ENCODE results near the gene FRYL. TPM values are rescaled to one million over a fixed set of nuclear protein-coding genes. Genes with fewer than 3 reads are reported as not detected.
"Not testable (repeated sequence)": the region's sequence is repeated elsewhere in the genome, so short reads cannot be mapped to it uniquely, and the experiment has no call there.

FRYL gene
- total RNA-seq, result 27.9 TPM
- long read RNA-seq, partial matches to known transcripts, result 5 of 5 reads
- long read RNA-seq, other reads (novel, unspliced or antisense), result 0 of 5 reads

GRCh38 chr4:48779998-48780864, at the start of gene FRYL:
TSS of gene FRYL (minus strand) at chr4:48780279. CDS start at chr4:48634410, 145,869 bp downstream.
- peak; percentile 99 for DNase-seq
- intact Hi-C loops (cut with DNase I), result loop anchor here (5.0 to 10.0 kb wide), 2 partner anchors 52 to 95 kb away; partner anchors contain the start of gene OCIAD1
- ATAC-seq (ENCODE audit: poor library complexity), result peak; percentile 92

GRCh38 chr4:48827622-48828021, 47.5 kb upstream of the FRYL start:
- no peak for DNase-seq
- intact Hi-C loops (cut with DNase I), result no loop called here
- no peak for ATAC-seq (ENCODE audit: poor library complexity)

GRCh38 chr4:48821431-48821830, 41.4 kb upstream of the FRYL start:
- intact Hi-C loops (cut with DNase I); ATAC-seq (ENCODE audit: poor library complexity); DNase-seq: not testable (repeated sequence)

- intact Hi-C loops (cut with DNase I), result no loop called here
- ATAC-seq (ENCODE audit: poor library complexity), result no peak
- no peak for DNase-seq
Observed at GRCh38 chr4:48816971-48817370, 36.9 kb upstream of the FRYL start.

GRCh38 chr4:48816297-48816696, 36.2 kb upstream of the FRYL start:
- intact Hi-C loops (cut with DNase I); ATAC-seq (ENCODE audit: poor library complexity): not testable (repeated sequence)

DNA sequence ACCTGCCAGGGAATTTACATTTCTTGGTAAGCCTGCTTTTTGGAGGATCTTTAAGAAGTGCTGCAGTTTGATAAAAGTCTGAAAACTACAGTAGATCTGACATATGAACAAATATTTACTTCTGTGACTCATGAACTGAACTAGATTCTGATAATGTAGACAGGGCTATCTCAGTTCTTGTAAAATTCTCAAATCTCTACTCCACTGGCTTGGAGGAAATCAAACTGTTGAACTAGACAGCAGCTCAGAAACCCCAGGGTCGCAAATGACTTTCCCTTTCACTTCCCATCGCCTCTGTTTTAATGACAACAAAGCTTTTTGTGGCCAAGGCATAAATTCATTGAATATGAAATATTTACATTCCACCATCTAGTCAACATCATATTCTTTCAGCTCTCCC, 35.4 kb upstream of the FRYL start:
- DNase-seq, result no peak
- no peak for ATAC-seq (ENCODE audit: poor library complexity)
- intact Hi-C loops (cut with DNase I), result no loop called here

More at GRCh38 chr4:48816297-48816696, 36.2 kb upstream of the FRYL start:
- not testable (repeated sequence) for DNase-seq

DNA sequence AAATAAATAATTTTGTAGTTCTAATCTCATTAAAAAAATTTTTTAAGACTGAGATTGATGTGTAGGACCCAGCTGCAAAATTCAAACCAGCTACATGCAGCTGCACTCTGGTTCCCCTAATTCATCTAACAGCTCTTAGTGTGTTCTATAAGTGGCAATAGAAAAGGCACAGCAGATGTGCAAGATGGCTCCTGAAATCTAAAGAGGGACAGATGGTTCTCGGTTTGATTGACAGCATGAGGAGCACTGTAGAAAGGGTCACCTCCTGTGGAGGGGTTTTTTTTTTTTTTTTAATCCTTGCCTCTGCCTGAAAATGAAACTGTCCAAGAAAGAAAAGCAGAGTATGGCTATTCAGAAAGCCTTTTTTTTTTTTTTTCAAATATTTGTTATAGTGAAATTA, 33.9 kb upstream of the FRYL start:
- intact Hi-C loops (cut with DNase I), result no loop called here
- ATAC-seq (ENCODE audit: poor library complexity), result no peak

GRCh38 chr4:48812866-48813265, 32.8 kb upstream of the FRYL start:
- DNase-seq, result no peak
- intact Hi-C loops (cut with DNase I), result no loop called here
- no peak for ATAC-seq (ENCODE audit: poor library complexity)

More for the DNA sequence above, 33.9 kb upstream of the FRYL start:
- DNase-seq, result no peak

GRCh38 chr4:48804584-48805301, 24.7 kb upstream of the FRYL start:
- intact Hi-C loops (cut with DNase I), result no loop called here
- DNase-seq (no peak), ATAC-seq (ENCODE audit: poor library complexity) (no peak)

- DNase-seq, result no peak
- no peak for ATAC-seq (ENCODE audit: poor library complexity)
- intact Hi-C loops (cut with DNase I), result no loop called here
Observed at GRCh38 chr4:48801016-48801715, 21.1 kb upstream of the FRYL start.

DNA sequence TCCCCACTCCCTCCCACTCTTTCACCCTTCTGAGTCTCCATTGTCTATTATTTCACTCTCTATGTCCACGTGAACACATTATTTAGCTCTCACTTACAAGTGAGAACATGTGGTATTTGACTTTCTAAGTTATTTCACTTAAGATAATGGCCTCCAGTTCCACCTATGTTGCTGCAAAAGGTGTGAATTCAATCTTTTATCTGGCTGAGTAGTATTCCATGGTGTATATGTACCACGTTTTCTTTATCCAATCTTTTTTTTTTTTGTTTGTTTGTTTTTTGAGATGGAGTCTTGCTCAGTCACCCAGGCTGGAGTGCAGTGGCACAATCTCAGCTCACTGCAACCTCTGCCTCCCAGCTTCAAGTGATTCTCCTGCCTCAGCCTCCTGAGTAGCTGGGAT, 20.1 kb upstream of the FRYL start:
- intact Hi-C loops (cut with DNase I); ATAC-seq (ENCODE audit: poor library complexity); DNase-seq: not testable (repeated sequence)

DNA sequence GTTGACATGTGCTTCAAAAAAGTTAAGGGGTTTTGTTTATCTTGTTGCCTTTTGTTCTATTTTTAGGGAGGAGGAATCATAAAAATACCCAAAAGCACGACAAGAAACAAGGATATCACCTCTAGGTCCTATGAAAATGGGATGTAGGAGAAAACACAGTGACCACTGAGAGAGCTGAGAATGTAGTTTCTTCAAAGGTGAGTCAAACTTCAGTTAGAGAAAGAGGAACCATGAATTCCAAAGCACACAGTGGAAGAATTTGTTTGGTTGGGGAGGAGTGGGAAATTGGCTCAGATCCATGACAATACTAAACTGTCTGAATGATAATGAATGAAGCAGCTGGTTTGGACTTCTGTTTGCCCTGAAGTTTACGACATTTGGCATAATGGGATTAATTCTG, 19.1 kb upstream of the FRYL start:
- DNase-seq (no peak), ATAC-seq (ENCODE audit: poor library complexity) (no peak)
- intact Hi-C loops (cut with DNase I), result no loop called here

DNA sequence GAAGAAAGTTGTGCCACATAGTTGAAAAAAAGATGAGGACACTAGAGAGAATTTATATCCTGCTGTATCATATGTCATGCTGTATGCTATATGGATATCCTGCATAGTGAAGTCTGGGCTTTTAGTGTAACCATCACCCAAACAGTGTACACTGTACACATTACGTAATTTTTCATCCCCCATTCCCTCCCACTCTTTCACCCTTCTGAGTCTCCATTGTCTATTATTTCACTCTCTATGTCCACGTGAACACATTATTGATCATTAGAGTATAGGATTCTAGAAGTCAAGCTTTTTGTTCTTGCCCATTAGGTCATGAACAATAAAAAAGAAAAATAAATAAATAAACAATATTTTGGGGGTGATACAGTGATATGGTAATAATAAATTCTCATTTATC, 18.0 kb upstream of the FRYL start:
- DNase-seq, result no peak
- intact Hi-C loops (cut with DNase I), result no loop called here
- ATAC-seq (ENCODE audit: poor library complexity), result no peak

DNA sequence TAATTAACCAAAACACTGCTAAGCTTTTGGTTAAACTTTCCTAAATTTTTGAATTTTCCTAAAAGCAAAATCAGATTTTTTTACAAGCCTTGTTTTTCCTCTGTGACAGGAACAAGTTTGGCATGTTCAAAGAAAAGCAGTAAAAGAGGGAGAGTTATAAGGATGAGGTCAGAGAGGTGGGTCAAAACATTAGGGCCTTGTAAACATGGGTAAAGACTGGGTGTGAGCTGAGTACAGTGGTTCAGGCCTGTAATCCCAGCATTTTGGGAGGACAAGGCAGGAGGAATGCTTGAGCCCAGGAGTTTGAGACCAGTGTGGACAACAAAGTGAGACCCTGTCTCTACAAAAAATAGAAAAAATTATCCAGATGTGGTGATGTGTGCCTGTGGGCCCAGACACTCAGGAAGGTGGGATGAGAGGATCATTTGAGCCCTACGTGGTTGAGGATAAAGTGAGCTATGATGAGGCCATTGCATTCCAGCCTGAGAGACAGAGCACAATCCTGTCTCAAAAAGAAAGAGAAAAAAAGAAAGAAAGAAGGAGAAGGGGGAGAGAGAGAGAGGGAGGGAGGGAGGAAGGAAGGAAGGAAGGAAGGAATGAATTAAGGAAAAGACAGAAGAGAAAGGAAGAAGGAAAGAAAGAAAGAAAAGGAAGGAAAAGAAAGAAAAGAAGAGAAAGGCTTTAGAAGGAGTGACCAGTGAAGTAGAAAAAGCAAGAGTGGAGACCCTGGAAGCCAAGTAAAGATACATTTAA, 17.0 kb upstream of the FRYL start:
- no peak for DNase-seq
- intact Hi-C loops (cut with DNase I), result no loop called here
- ATAC-seq (ENCODE audit: poor library complexity), result no peak

- DNase-seq (no peak), ATAC-seq (ENCODE audit: poor library complexity) (no peak)
- intact Hi-C loops (cut with DNase I), result no loop called here
Observed at GRCh38 chr4:48796191-48796926, 16.3 kb upstream of the FRYL start.

DNA sequence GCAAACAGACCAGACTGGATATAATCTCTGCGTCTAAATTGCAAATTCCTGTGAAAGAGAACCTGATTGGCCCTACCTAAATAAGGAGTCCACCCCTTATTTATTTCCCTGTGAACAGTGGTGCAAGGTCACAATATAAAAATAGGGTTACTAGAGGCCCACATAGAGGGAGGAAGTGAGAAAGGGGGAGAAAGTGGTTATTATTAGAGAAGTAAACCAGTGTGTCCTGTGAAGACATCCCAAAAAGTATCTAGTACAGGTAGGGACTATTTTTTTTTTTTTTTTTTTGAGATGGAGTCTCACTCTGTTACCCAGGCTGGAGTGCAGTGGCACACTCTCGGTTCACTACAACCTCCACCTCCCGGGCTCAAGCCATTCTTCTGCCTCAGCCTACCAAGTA, 15.0 kb upstream of the FRYL start:
- intact Hi-C loops (cut with DNase I), result no loop called here
- DNase-seq, result no peak
- ATAC-seq (ENCODE audit: poor library complexity), result no peak

DNA sequence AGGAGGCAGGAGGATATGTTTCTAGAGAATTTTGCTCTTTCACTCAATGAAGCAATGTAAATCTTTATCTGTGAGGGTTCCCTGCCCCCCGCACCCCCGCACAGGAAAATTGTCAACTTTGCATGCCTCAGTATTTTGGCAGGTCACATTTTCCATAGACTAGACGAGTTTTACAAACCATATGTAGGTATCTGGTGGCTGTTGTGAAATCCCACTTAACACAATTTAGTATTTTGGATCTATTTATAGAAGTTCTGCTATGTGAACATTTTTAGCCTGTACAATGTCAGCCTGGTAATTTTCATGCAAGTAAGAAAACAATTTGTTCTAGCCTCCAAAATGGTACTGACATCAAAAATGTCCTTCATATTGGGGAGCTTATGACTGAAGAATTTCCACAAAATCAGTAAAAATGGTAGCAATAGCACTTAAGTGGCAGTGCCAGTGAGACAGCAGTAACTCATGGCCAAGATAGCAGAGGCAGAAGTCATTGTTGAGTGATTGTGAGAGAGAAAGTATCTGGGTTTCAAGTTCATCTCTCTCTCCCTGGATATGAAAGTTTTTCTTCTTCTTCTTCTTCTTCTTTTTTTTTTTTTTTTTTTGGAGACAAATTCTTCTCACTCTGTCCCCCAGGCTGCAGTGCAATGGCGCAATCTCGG, 12.4 kb upstream of the FRYL start:
- intact Hi-C loops (cut with DNase I), result no loop called here
- ATAC-seq (ENCODE audit: poor library complexity) (peak; percentile 72), DNase-seq (no peak)
